Parathyroid adenoma (tissue), 2 donors: ENCODE results near the gene ARHGAP30.

Source experiments
- H2AFZ ChIP-seq: fragments of 300-600 bp; sonication (generic); one replicate; pipeline ENCODE4 v1.7.0; 2017; ENCODE audit warnings: antibody characterized with exemption, mild to moderate bottlenecking
- H3K27ac ChIP-seq: fragments of 300-600 bp; sonication (generic); one replicate; pipeline ENCODE4 v1.7.0; 2017
- H3K27me3 ChIP-seq: fragments of 300-600 bp; sonication (generic); one replicate; pipeline ENCODE4 v1.7.0; 2017; ENCODE audit warnings: low read length; ENCODE audit not compliant: control insufficient read depth, insufficient read depth
- H3K36me3 ChIP-seq: fragments of 300-600 bp; sonication (generic); one replicate; pipeline ENCODE4 v1.7.0; 2017; ENCODE audit warnings: low read length; ENCODE audit not compliant: control insufficient read depth, insufficient read depth
- H3K4me1 ChIP-seq: fragments of 300-600 bp; sonication (generic); one replicate; pipeline ENCODE4 v1.7.0; 2017; ENCODE audit warnings: control low read depth
- H3K4me2 ChIP-seq: fragments of 300-600 bp; sonication (generic); one replicate; pipeline ENCODE4 v1.7.0; 2017; ENCODE audit warnings: low read length
- H3K4me3 ChIP-seq: fragments of 300-600 bp; sonication (generic); one replicate; pipeline ENCODE4 v1.7.0; 2017; ENCODE audit warnings: low read depth, low read length
- H3K79me2 ChIP-seq: fragments of 300-600 bp; sonication (generic); one replicate; pipeline ENCODE4 v1.7.0; 2017; ENCODE audit warnings: control low read depth
- H3K9ac ChIP-seq: fragments of 300-600 bp; sonication (generic); one replicate; pipeline ENCODE4 v1.7.0; 2017; ENCODE audit warnings: mild to moderate bottlenecking
- H3K9me3 ChIP-seq: fragments of 300-600 bp; sonication (generic); one replicate; pipeline ENCODE4 v1.7.0; 2017; ENCODE audit warnings: low read length; ENCODE audit not compliant: control insufficient read depth
- TF ChIP-seq, protein P1 (sequence below): fragments of 300-600 bp; sonication (generic); IDR thresholded peaks from one replicate; pipeline ENCODE4 v1.7.0; 2017; ENCODE audit warnings: antibody characterized with exemption, mild to moderate bottlenecking
- donor health status: primary hyperparathyroidism.

Gene ARHGAP30

DNA sequence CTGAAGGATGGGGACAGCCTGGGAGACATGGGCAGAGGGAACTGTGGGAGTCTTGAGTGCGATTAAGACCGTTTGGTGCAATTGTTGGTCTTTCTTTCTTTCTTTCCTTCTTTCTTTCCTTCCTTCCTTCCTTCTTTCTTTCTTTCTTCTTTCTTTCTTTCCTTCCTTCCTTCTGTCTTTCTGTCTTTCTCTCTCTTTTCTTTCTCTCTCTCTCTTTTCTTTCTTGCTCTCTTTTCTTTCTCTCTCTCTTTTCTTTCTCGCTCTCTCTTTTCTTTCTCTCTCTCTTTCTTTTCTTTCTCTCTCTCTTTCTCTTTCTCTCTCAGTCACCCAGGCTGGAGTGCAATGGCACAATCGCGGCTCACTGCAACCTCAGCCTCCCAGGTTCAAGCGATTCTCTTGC, 25.5 kb upstream of the ARHGAP30 start:
- H3K27me3 ChIP-seq: no peaks in the 10 kb centered on the region
- H3K4me3 ChIP-seq: no peak overlapping the region
- no peak overlapping the region for H3K27ac ChIP-seq
- TF ChIP-seq, protein P1, sequence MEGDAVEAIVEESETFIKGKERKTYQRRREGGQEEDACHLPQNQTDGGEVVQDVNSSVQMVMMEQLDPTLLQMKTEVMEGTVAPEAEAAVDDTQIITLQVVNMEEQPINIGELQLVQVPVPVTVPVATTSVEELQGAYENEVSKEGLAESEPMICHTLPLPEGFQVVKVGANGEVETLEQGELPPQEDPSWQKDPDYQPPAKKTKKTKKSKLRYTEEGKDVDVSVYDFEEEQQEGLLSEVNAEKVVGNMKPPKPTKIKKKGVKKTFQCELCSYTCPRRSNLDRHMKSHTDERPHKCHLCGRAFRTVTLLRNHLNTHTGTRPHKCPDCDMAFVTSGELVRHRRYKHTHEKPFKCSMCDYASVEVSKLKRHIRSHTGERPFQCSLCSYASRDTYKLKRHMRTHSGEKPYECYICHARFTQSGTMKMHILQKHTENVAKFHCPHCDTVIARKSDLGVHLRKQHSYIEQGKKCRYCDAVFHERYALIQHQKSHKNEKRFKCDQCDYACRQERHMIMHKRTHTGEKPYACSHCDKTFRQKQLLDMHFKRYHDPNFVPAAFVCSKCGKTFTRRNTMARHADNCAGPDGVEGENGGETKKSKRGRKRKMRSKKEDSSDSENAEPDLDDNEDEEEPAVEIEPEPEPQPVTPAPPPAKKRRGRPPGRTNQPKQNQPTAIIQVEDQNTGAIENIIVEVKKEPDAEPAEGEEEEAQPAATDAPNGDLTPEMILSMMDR: no peak
- no peaks in the 10 kb centered on the region for H3K9me3 ChIP-seq
- H3K79me2 ChIP-seq: no peaks in the 10 kb centered on the region
- no peaks in the 10 kb centered on the region for H3K4me1 ChIP-seq
- H2AFZ ChIP-seq: no peak overlapping the region
- H3K36me3 ChIP-seq: no peaks in the 10 kb centered on the region
- H3K9ac ChIP-seq: no peak overlapping the region
- H3K4me2 ChIP-seq: no peak overlapping the region

DNA sequence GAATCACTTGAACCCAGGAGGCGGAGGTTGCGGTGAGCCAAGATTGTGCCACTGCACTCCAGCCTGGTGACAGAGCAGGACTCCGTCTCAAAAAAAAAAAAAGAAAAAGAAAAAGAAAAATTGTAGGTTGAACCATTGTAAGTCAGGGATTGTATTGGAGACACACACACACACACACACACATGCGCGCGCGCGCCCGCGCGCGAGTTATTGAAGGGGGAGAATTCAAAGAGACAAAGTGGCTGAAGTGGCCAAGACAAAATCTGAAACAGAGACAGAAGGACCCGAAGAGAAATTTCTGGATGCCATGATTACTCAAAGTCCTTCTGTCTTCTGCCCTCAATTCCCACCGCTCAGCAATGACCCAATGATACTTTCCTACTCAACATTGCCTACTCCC, 24.8 kb upstream of the ARHGAP30 start:
- H3K4me2 ChIP-seq: no peak overlapping the region
- H3K9ac ChIP-seq: no peak overlapping the region
- no peak overlapping the region for H3K4me3 ChIP-seq
- H2AFZ ChIP-seq: no peak overlapping the region
- H3K27me3 ChIP-seq: no peaks in the 10 kb centered on the region
- no peaks in the 10 kb centered on the region for H3K9me3 ChIP-seq
- no peaks in the 10 kb centered on the region for H3K79me2 ChIP-seq
- no peaks in the 10 kb centered on the region for H3K4me1 ChIP-seq
- H3K27ac ChIP-seq: no peak overlapping the region
- TF ChIP-seq, protein P1: no peak
- H3K36me3 ChIP-seq: no peaks in the 10 kb centered on the region

GRCh38 chr1:161092621-161093028, 22.9 kb upstream of the ARHGAP30 start:
- Histone ChIP-seq H3K36me3 (no peaks in the 10 kb centered on the region), H3K79me2 (no peaks in the 10 kb centered on the region), H3K4me3 (no peak overlapping the region), H3K4me1 (no peaks in the 10 kb centered on the region), H3K9ac (no peak overlapping the region), H2AFZ (no peak overlapping the region), H3K27ac (no peak overlapping the region), H3K27me3 (no peaks in the 10 kb centered on the region), H3K4me2 (no peak overlapping the region), H3K9me3 (no peaks in the 10 kb centered on the region)
- TF ChIP-seq, protein P1: no peak

- no peaks in the 10 kb centered on the region for H3K27me3 ChIP-seq
- no peaks in the 10 kb centered on the region for H3K4me1 ChIP-seq
- H3K27ac ChIP-seq: no peak overlapping the region
- no peak overlapping the region for H2AFZ ChIP-seq
- H3K4me3 ChIP-seq: no peak overlapping the region
- H3K79me2 ChIP-seq: no peaks in the 10 kb centered on the region
- no peaks in the 10 kb centered on the region for H3K9me3 ChIP-seq
- TF ChIP-seq, protein P1: no peak
- H3K4me2 ChIP-seq: no peak overlapping the region
- H3K9ac ChIP-seq: no peak overlapping the region
- H3K36me3 ChIP-seq: no peaks in the 10 kb centered on the region
These were observed 22.3 kb upstream of the ARHGAP30 start for GRCh38 chr1:161091796-161092507.

DNA sequence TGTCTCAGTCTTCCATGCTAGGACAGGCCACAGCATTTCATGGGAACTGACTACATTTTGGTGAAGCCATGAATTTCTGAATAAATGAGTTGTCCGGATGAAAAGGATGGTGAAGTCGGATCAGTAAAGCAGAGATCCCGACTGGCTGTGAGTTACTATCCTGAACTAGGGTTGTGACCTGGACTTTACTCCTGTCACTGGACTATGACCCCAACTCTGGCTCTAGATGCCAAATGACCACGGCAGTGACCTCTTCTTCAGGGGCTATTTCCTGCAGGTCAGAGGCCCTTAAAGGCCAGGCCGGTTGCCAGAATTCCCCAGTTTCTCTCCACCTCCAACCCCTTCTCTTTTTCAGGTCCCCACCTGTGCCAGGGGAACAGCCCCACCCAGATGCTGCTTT, 21.4 kb upstream of the ARHGAP30 start:
- H3K27ac ChIP-seq: no peak overlapping the region
- H3K79me2 ChIP-seq: no peaks in the 10 kb centered on the region
- H2AFZ ChIP-seq: no peak overlapping the region
- no peaks in the 10 kb centered on the region for H3K27me3 ChIP-seq
- no peak overlapping the region for H3K4me3 ChIP-seq
- no peaks in the 10 kb centered on the region for H3K36me3 ChIP-seq
- H3K4me2 ChIP-seq: no peak overlapping the region
- no peak overlapping the region for H3K9ac ChIP-seq
- no peaks in the 10 kb centered on the region for H3K9me3 ChIP-seq
- H3K4me1 ChIP-seq: no peaks in the 10 kb centered on the region
- TF ChIP-seq, protein P1: no peak
